ENCODE measurements around the gene DNM2. TPM values are rescaled to one million over a fixed set of nuclear protein-coding genes. Genes with fewer than 3 reads are reported as not detected.

DNM2 gene
- total and polyA plus RNA-seq, 2 of the 13 experiments (the other 11 are each of a cell fraction or from before 2014, with no cell fraction given): 41.7 to 59.8 TPM

- TF ChIP-seq ZBTB10 (CRISPR knock-in tag; IDR thresholded peaks at IDR 0.05; ENCODE audit: borderline replicate concordance): no peak
- TF ChIP-seq SP4 (CRISPR knock-in tag; IDR thresholded peaks at IDR 0.05): no peak; the same call in 1 of the 2 replicates
- TF ChIP-seq GABPB1 (CRISPR knock-in tag; IDR thresholded peaks at IDR 0.05): peak; percentile 74
- TF ChIP-seq NPAS2 (CRISPR knock-in tag; IDR thresholded peaks at IDR 0.05; ENCODE audit: borderline replicate concordance): no peak
- TF ChIP-seq ZNF10 (CRISPR knock-in tag; IDR thresholded peaks at IDR 0.05; ENCODE audit: borderline replicate concordance, low read depth): no peak
- TF ChIP-seq CHD2 (IDR thresholded peaks at IDR 0.05; ENCODE audit: low read depth, low read length): no peak
- TF ChIP-seq EP300 (IDR thresholded peaks at IDR 0.05; ENCODE audit: low read depth in 2 of 2, low read length in 2 of 2): no peak
- TF ChIP-seq EP300 (CRISPR knock-in tag; IDR thresholded peaks at IDR 0.05; ENCODE audit: borderline replicate concordance): no peak
- TF ChIP-seq NBN (conservative IDR thresholded peaks at IDR 0.05): no peak
- TF ChIP-seq ZNF224 (CRISPR knock-in tag; IDR thresholded peaks at IDR 0.05): 0 out of 2 replicates have a peak, but pooled peaks have one; percentile 52
- no peak for TF ChIP-seq ZFP36 (IDR thresholded peaks at IDR 0.05; ENCODE audit: borderline replicate concordance, low read depth, low read length, partially characterized antibody)
- TF ChIP-seq SIX1 (CRISPR knock-in tag; IDR thresholded peaks at IDR 0.05; ENCODE audit: borderline replicate concordance): no peak; the same call in 1 of the 2 replicates
- TF ChIP-seq MAFK (conservative IDR thresholded peaks at IDR 0.05 in 1 of 2, IDR thresholded peaks at IDR 0.05 in 1 of 2; ENCODE audit: low read length in 2 of 2): no peak
- no peak for TF ChIP-seq ZMYM3 (CRISPR knock-in tag; IDR thresholded peaks at IDR 0.05)
- 0 out of 2 replicates have a peak, but pooled peaks have one; percentile 35 for TF ChIP-seq RCOR2 (CRISPR knock-in tag; IDR thresholded peaks at IDR 0.05)
- TF ChIP-seq ZKSCAN1 (IDR thresholded peaks at IDR 0.05; ENCODE audit: low read length): no peak
- TF ChIP-seq IRF2 (CRISPR knock-in tag; IDR thresholded peaks at IDR 0.05): peak; percentile 64; the same call in 1 of the 2 replicates
- no peak for TF ChIP-seq ZNF496 (CRISPR knock-in tag; IDR thresholded peaks at IDR 0.05; ENCODE audit: insufficient replicate concordance)
- TF ChIP-seq TEF (CRISPR knock-in tag; IDR thresholded peaks at IDR 0.05): peak; percentile 76; the same call in 1 of the 2 replicates
- peak; percentile 25; the same call in 1 of the 2 replicates for TF ChIP-seq CEBPG (CRISPR knock-in tag; IDR thresholded peaks at IDR 0.05)
- TF ChIP-seq SIX4 (CRISPR knock-in tag; IDR thresholded peaks at IDR 0.05): peak; percentile 67
- TF ChIP-seq, protein P1, sequence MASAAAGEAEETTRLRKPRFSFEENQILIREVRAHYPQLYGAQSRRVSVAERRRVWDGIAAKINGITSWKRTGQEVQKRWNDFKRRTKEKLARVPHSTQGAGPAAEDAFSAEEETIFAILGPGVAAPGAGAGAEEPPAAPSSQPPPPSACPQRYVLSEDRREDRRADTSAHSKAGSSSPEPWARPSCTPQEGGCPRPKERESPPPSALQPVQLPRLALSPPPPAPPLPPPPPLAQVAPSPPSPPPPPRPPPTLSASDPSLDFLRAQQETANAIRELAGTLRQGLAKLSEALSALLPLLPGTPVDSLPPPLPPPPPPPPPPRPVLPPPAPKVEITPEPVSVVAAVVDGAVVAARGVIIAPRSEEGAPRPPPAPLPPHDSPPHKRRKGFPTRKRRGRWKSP (CRISPR knock-in tag; IDR thresholded peaks at IDR 0.05): peak; percentile 29; the same call in 1 of the 2 replicates
- TF ChIP-seq ZNF878 (CRISPR knock-in tag; IDR thresholded peaks at IDR 0.05): peak; percentile 52; the same call in 1 of the 2 replicates
- no peak for TF ChIP-seq ZNF780A (CRISPR knock-in tag; IDR thresholded peaks at IDR 0.05)
- peak; percentile 85 for TF ChIP-seq ZNF225 (CRISPR knock-in tag; IDR thresholded peaks at IDR 0.05)
- no peak for TF ChIP-seq GABPA (IDR thresholded peaks at IDR 0.05; ENCODE audit: low read depth, low read length)
- no peak for TF ChIP-seq GABPA (CRISPR knock-in tag; IDR thresholded peaks at IDR 0.05; ENCODE audit: low read depth)
Observed at GRCh38 chr19:10695401-10696398, 22.2 kb upstream of the DNM2 start (continued).

Data from HepG2 (cell line).